H1 (cell line): ENCODE results near the gene PIK3R3. TPM values are rescaled to one million over a fixed set of nuclear protein-coding genes. Genes with fewer than 3 reads are reported as not detected.

Experiments used
- CREB1 ChIP-seq: IDR thresholded peaks from 2 replicates; pipeline ENCODE4 v1.6.1; 2012; ENCODE audit warnings: inconsistent platforms
- GABPA ChIP-seq: IDR thresholded peaks from 2 replicates; pipeline ENCODE4 v1.6.1; 2011; ENCODE audit warnings: mild to moderate bottlenecking, low read length, moderate library complexity, borderline replicate concordance; ENCODE audit not compliant: insufficient read depth
- NRF1 ChIP-seq: IDR thresholded peaks from 2 replicates; pipeline ENCODE4 v1.6.1; 2011; ENCODE audit warnings: mild to moderate bottlenecking, low read depth, low read length, improper control_type of control experiment
- POLR2A ChIP-seq, 2 experiments: IDR thresholded peaks; 1 replicate in 1 of 2; 2 replicates in 1 of 2; pipeline ENCODE4 v1.6.1; 2011; ENCODE audit warnings: low read depth in 2 of 2, low read length in 2 of 2, mild to moderate bottlenecking in 2 of 2; ENCODE audit errors: control extremely low read depth in 1 of 2
- RAD21 ChIP-seq, 2 experiments: IDR thresholded peaks in 1 of 2; conservative IDR thresholded peaks in 1 of 2; 2 replicates each; pipeline ENCODE4 v1.6.1; 2011; ENCODE audit warnings: low read depth in 2 of 2, low read length in 2 of 2, improper control_type of control experiment in 1 of 2, inconsistent platforms in 1 of 2, mild to moderate bottlenecking in 1 of 2, moderate library complexity in 1 of 2
- RNF2 ChIP-seq: fragments of 200-900, 300-1000 bp; sonication (generic); IDR thresholded peaks from 2 replicates; pipeline ENCODE4 v1.7.1; 2016; ENCODE audit warnings: borderline replicate concordance, low read depth, mild to moderate bottlenecking, antibody characterized with exemption, low read length; ENCODE audit not compliant: poor library complexity, severe bottlenecking; ENCODE audit errors: missing control alignments
- SAP30 ChIP-seq: fragments of 300-600 bp; sonication (generic); IDR thresholded peaks from 2 replicates; pipeline ENCODE4 v1.7.1; 2012; ENCODE audit warnings: low read length, moderate library complexity, mild to moderate bottlenecking, inconsistent platforms; ENCODE audit not compliant: insufficient read depth, insufficient replicate concordance
- SIRT6 ChIP-seq: IDR thresholded peaks from one replicate; pipeline ENCODE4 v1.7.1; 2012; ENCODE audit warnings: low read length, inconsistent platforms
- TBP ChIP-seq: IDR thresholded peaks from 2 replicates; pipeline ENCODE4 v1.6.1; 2011; ENCODE audit warnings: low read depth, low read length, improper control_type of control experiment
- TEAD4 ChIP-seq: IDR thresholded peaks from 2 replicates; pipeline ENCODE4 v1.6.1; 2012; ENCODE audit warnings: low read depth, low read length, inconsistent platforms, mixed read lengths
- polyA plus RNA-seq, 7 experiments: library from polyadenylated mRNA; depleted of rRNA in 3 of 7; stranded (reverse) in 5 of 7; unstranded in 2 of 7; fragments of >200 nt in 5 of 7; fragments of 200-250 nt in 2 of 7; gene quantifications; 1 replicate in 5 of 7; 2 replicates in 1 of 7; 4 replicates in 1 of 7; pipeline versions ENCODE4 v1.2.1 to v1.2.3, GENCODE V29; 2011 to 2013; ENCODE audit warnings: missing spikeins in 2 of 7, mixed read lengths in 2 of 7
- total RNA-seq: library from RNA; stranded (reverse); fragmentation: NEBNext Ultra II Directional; extraction: Animal tissue kit (Norgen Biotek cat#: 25700); gene quantifications from 2 replicates; pipeline ENCODE4 v1.2.1, GENCODE V29; 2021

Gene PIK3R3
- total and polyA plus RNA-seq, 2 of the 8 experiments (the other 6 are each of a cell fraction or from before 2014, with no cell fraction given), result 5.3 to 13.6 TPM

DNA sequence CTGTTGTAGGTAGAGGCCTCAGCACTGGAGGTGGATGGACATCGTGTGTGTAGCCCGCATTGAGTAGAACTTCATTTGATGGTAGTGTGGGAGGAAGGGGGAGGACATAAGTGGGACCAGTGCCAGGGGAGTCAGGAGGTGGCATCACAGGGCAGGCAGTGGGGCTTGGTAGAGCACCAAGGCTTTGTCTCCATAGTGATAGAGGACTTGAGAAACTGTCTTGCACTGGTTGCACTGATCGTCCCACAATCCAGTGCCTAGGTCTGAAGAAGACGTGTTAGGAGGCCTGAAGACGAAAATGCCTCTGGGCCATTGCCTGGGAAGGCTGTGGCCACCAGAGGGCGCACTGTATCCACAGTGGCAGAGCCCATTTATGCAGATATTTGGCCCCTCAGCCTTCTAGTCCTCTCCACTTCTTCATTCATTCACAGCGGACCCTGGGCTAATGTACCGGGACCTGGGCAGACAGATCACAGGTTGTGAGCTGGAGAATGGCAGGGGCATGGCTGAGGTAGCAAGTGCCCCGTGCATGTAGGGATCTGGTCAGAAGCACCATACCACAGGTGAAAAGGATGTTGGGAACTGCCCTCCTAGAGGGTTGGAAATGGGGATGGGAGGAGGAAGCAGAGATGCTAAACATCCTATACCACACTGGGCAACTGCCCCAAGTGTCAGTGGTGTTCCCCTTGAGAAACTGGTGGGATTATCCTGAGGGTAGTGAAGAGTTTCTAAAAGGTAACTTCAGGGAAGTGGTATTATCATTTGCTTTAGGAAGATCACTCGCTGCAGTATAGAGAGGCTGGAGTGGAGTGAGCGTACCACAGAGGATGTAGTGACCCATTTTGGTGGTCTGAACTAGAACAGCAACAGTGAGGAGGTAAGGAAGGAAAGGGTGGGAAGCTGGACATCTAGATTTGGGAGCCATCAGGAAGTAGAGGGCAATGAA lies 95.3 kb downstream of the PIK3R3 start (continued):
- TF ChIP-seq RNF2 (no peak), GABPA (no peak; the same call in 1 of the 2 replicates), CREB1 (no peak), TBP (peak; percentile 46; the same call in 1 of the 2 replicates), RAD21 (IDR thresholded peaks at IDR 0.05 in 1 of 2, conservative IDR thresholded peaks at IDR 0.05 in 1 of 2; ENCODE audit: low read depth in 2 of 2, low read length in 2 of 2) (peak; percentile 99), TEAD4 (peak; percentile 71), NRF1 (no peak), SAP30 (no peak), POLR2A (IDR thresholded peaks at IDR 0.05; ENCODE audit: control extremely low read depth in 1 of 2, low read depth in 2 of 2, low read length in 2 of 2) (peak in 1 of 2 experiments; percentile 72), SIRT6 (no peak)
